ENCODE data around the gene TSPAN18. TPM values are rescaled to one million over a fixed set of nuclear protein-coding genes. Genes with fewer than 3 reads are reported as not detected.

TSPAN18 gene
- total RNA-seq, 1 donor from 2014 or later: 31.7 TPM

DNA sequence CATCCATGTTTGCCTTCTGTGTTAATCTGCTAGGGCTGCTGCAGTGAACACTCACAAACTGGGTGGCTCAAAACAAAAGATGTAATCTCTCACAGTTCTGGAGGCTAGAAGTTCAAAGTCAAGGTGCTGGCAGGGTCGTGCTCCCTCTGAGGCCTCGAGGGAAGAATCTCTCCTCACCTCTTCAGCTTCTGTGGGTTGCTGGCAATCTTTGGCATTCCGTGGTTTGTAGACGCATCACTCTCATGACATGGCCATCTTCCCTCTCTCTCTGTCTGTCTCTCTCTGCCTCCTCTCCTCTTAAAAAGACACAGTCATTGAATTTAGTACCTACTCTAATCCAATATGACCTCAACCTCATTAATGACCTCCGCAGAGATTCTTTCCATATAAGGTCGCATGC lies 78.8 kb downstream of the TSPAN18 start:
- no peak overlapping the region for H3K9ac ChIP-seq (ENCODE audit: low read length)
- no peaks in the 10 kb centered on the region for H3K9me3 Mint-ChIP-seq (ENCODE audit: unreplicated experiment)
- H3K27ac Mint-ChIP-seq (ENCODE audit: unreplicated experiment): no peak overlapping the region
- FAIRE-seq: no peak
- H3K4me3 ChIP-seq (ENCODE audit: insufficient read depth, low read depth, low read length): no peak overlapping the region
- peaks cover 68% of the 10 kb centered on the region for H3K27me3 ChIP-seq (ENCODE audit: insufficient read depth, low read length)
- peak overlapping the region; percentile 2 for H3K4me3 Mint-ChIP-seq (ENCODE audit: unreplicated experiment)
- H3K9me3 ChIP-seq (ENCODE audit: insufficient read depth, low read depth, low read length): no peaks in the 10 kb centered on the region
- no peaks in the 10 kb centered on the region for H3K36me3 ChIP-seq (ENCODE audit: insufficient read depth, low read length)
- H3K27me3 Mint-ChIP-seq (ENCODE audit: low read depth, unreplicated experiment): peaks cover 36% of the 10 kb centered on the region
- no peaks in the 10 kb centered on the region for H4K20me1 ChIP-seq (ENCODE audit: insufficient read depth, low read length)
- no peaks in the 10 kb centered on the region for H3K79me2 ChIP-seq (ENCODE audit: insufficient read depth, low read length)
- peak; percentile 19 for DNase-seq (ENCODE audit: low read depth)
- H3K36me3 Mint-ChIP-seq (ENCODE audit: low read depth, unreplicated experiment): no peaks in the 10 kb centered on the region
- TF ChIP-seq CTCF (IDR thresholded peaks at IDR 0.05; ENCODE audit: insufficient read depth, low read depth, low read length): no peak
- TF ChIP-seq EZH2 (IDR thresholded peaks at IDR 0.05; ENCODE audit: insufficient read depth, low read length): no peak
- H3K4me1 ChIP-seq (ENCODE audit: insufficient read depth, low read length): no peaks in the 10 kb centered on the region
- H3K27ac ChIP-seq (ENCODE audit: low read depth, low read length): no peak overlapping the region
- H3K4me2 ChIP-seq (ENCODE audit: low read length): no peak overlapping the region
- H3K4me1 Mint-ChIP-seq (ENCODE audit: low read depth, unreplicated experiment): peaks cover 24% of the 10 kb centered on the region
- no peak overlapping the region for H2AFZ ChIP-seq (ENCODE audit: low read depth, low read length)

DNA sequence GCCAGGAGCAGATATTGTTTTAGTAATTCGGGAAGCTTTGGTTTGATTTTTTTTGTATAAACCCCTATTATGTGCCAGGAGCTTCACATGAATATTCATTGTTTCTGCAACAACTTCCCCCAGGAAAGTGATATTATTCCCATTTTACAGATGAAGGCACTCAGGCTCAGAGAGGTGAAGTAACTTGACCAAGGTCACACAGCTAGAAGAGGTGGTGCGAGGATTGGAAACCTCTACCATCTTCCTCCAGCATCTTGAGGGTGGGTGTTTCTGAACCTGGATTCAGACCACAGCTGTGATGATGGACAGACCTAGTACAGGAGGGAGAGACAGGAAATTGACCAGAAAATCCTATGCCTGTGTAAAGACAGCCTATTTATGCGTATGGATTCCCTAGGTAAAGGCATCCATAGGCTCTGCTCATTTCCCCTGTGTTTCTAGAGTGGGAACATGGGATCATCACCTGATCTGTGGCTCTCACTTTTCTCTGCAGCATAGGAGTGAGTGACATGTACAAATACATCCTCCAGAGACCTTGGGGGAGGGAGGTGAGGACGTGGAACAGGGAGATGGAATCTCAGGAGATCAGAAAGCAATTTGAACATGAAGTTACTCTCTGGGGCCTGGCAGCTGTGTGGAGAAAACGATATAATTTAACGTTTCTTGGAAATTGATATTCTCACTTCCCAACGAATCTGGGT lies 81.4 kb downstream of the TSPAN18 start:
- no peak overlapping the region for H3K4me3 ChIP-seq (ENCODE audit: insufficient read depth, low read depth, low read length)
- no peaks in the 10 kb centered on the region for H3K9me3 ChIP-seq (ENCODE audit: insufficient read depth, low read depth, low read length)
- Mint-ChIP-seq H3K36me3 (ENCODE audit: low read depth, unreplicated experiment) (no peaks in the 10 kb centered on the region), H3K4me3 (ENCODE audit: unreplicated experiment) (no peak overlapping the region), H3K4me1 (ENCODE audit: low read depth, unreplicated experiment) (peaks cover 25% of the 10 kb centered on the region), H3K27me3 (ENCODE audit: low read depth, unreplicated experiment) (peaks cover 40% of the 10 kb centered on the region), H3K9me3 (ENCODE audit: unreplicated experiment) (peaks cover 1% of the 10 kb centered on the region), H3K27ac (ENCODE audit: unreplicated experiment) (no peak overlapping the region)
- no peaks in the 10 kb centered on the region for H3K79me2 ChIP-seq (ENCODE audit: insufficient read depth, low read length)
- no peaks in the 10 kb centered on the region for H4K20me1 ChIP-seq (ENCODE audit: insufficient read depth, low read length)
- H3K27ac ChIP-seq (ENCODE audit: low read depth, low read length): no peak overlapping the region
- DNase-seq (ENCODE audit: low read depth) (no peak), FAIRE-seq (no peak)
- TF ChIP-seq EZH2 (IDR thresholded peaks at IDR 0.05; ENCODE audit: insufficient read depth, low read length): no peak
- TF ChIP-seq CTCF (IDR thresholded peaks at IDR 0.05; ENCODE audit: insufficient read depth, low read depth, low read length): no peak
- no peak overlapping the region for H3K4me2 ChIP-seq (ENCODE audit: low read length)
- H2AFZ ChIP-seq (ENCODE audit: low read depth, low read length): no peak overlapping the region
- H3K9ac ChIP-seq (ENCODE audit: low read length): no peak overlapping the region
- H3K27me3 ChIP-seq (ENCODE audit: insufficient read depth, low read length): peaks cover 45% of the 10 kb centered on the region
- no peaks in the 10 kb centered on the region for H3K36me3 ChIP-seq (ENCODE audit: insufficient read depth, low read length)
- H3K4me1 ChIP-seq (ENCODE audit: insufficient read depth, low read length): no peaks in the 10 kb centered on the region

GRCh38 chr11:44809283-44809682 lies 82.5 kb downstream of the TSPAN18 start:
- H3K27ac Mint-ChIP-seq (ENCODE audit: unreplicated experiment): no peak overlapping the region

More at GRCh38 chr11:44809283-44809682, 82.5 kb downstream of the TSPAN18 start:
- Mint-ChIP-seq H3K4me1 (ENCODE audit: low read depth, unreplicated experiment) (peaks cover 20% of the 10 kb centered on the region), H3K4me3 (ENCODE audit: unreplicated experiment) (no peak overlapping the region), H3K36me3 (ENCODE audit: low read depth, unreplicated experiment) (no peaks in the 10 kb centered on the region), H3K9me3 (ENCODE audit: unreplicated experiment) (peaks cover 1% of the 10 kb centered on the region), H3K27me3 (ENCODE audit: low read depth, unreplicated experiment) (peaks cover 45% of the 10 kb centered on the region)
- Histone ChIP-seq H3K27ac (ENCODE audit: low read depth, low read length) (no peak overlapping the region), H3K9me3 (ENCODE audit: insufficient read depth, low read depth, low read length) (no peaks in the 10 kb centered on the region), H3K4me1 (ENCODE audit: insufficient read depth, low read length) (no peaks in the 10 kb centered on the region), H4K20me1 (ENCODE audit: insufficient read depth, low read length) (no peaks in the 10 kb centered on the region), H3K79me2 (ENCODE audit: insufficient read depth, low read length) (no peaks in the 10 kb centered on the region), H2AFZ (ENCODE audit: low read depth, low read length) (no peak overlapping the region), H3K4me2 (ENCODE audit: low read length) (no peak overlapping the region), H3K36me3 (ENCODE audit: insufficient read depth, low read length) (no peaks in the 10 kb centered on the region), H3K9ac (ENCODE audit: low read length) (no peak overlapping the region), H3K27me3 (ENCODE audit: insufficient read depth, low read length) (peaks cover 38% of the 10 kb centered on the region), H3K4me3 (ENCODE audit: insufficient read depth, low read depth, low read length) (no peak overlapping the region)
- FAIRE-seq (no peak), DNase-seq (ENCODE audit: low read depth) (no peak)
- no peak for TF ChIP-seq EZH2 (IDR thresholded peaks at IDR 0.05; ENCODE audit: insufficient read depth, low read length)
- no peak for TF ChIP-seq CTCF (IDR thresholded peaks at IDR 0.05; ENCODE audit: insufficient read depth, low read depth, low read length)
